NCI-H526 (cell line): ENCODE data around the gene PARD6A.

Experiments used
- DNase-seq, 2 experiments: peaks; one replicate each; lab custom pipeline; 2025; lab: John Stamatoyannopoulos, UW

Gene PARD6A

DNA sequence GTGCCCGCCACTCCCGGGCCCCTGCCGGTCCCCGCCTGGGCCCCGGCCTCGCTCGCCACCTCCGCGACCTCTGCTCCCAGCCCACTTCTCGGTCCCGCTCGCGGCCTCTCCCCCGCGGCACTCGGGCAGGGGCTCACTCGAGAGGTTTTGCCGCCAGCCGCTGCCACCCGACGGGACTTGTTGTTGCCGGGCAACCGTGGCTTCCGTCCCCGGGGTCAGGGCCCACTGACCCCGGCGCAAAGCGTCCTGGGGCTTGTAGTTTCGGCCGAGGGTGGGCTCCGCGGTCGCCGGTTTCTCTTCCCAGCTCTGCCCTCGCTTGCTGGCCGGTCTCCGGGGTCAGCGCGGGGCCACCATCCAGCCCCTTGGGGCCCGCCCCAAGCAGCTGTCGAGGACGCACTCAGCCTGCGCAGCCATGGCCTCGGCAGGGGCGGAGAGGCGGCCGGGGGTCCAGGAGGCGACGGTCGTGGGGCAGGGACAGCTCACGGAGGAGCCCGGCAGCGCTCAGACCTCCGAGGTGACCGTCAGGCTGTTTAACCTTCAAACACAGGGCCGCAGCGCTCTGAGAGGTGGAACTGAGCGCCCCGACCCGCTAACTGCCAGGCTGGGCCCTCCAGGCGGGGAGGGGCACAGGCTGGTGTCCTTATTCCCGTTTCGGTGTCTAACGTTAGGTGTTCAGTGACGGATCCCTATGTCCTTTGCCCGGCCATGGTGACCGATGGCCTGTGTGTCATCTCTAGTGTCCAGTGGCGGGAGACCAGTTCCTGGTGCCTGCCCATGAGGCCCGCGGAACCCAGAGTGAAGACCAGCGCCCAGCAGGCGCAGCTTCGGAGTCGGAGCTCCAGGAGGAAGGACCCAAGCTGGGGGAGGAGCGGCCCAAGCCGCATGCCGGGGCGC lies 6.0 kb downstream of the PARD6A start, which contains the start of the genes C16orf86 and ENKD1:
Gene C16orf86 (plus strand): TSS at position 256 of the 894 bp plus-strand sequence. CDS start 157 bp downstream, at position 413.
Gene ENKD1 (minus strand): TSS at position 192 of the 894 bp plus-strand sequence. CDS start 308 bp downstream, outside the sequence.
- peak; percentile 39 to 84 for DNase-seq

DNA sequence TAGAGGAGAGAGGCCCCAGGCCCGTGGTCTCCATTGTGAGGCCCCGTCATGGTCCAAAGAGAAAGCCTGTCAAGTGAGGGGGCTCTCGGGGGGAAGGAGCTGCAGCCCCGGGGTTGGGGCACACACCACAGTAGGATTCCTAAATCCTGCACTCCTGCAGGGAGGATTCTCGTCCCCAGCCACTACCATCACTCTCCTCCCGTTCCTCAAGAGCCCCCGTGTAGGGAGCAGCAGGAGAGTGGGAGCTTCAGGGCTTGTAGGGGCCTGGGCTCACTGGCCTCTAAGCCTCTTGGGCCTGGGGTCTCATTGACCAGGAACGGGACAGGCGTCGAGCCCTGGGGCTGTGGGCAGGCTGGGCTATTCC lies 6.7 kb downstream of the PARD6A start:
- no peak for DNase-seq

DNA sequence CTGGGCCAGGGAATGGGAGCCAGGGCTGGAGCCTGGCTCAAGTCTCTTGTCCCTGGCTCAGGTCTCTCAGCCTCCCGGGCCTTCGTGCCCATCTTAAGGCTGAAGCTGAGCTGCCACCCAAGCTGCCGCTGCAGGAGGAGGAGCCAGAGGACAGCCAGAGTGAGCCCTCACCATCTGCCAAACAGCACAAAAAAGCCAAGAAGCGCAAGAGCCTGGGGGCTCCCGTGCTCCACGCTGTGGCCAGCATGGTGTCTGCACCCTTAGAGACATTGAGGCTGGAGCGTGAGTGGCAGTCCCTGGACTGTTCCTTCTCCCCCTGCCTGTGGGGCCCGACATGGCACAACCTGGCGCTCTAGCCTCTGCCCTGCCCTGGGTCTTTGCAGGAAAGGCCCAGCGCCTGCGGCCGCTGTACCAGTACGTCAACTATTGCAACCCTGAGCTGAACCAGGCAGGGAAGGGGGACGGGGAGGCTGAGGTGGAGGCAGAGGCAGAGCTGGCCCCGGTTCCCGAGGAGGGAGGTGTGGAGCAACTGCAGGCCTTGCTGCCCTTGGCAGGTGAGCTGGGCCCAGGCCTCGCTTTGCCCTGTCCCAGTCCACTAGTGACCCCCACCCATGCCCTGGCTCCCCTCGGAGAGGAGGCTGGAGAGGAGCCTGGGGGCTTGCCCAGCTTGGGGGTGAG lies 7.2 kb downstream of the PARD6A start:
- DNase-seq: peak; percentile 86 to 93

GRCh38 chr16:67668495-67669157 lies 7.9 kb downstream of the PARD6A start:
- no peak for DNase-seq

DNA sequence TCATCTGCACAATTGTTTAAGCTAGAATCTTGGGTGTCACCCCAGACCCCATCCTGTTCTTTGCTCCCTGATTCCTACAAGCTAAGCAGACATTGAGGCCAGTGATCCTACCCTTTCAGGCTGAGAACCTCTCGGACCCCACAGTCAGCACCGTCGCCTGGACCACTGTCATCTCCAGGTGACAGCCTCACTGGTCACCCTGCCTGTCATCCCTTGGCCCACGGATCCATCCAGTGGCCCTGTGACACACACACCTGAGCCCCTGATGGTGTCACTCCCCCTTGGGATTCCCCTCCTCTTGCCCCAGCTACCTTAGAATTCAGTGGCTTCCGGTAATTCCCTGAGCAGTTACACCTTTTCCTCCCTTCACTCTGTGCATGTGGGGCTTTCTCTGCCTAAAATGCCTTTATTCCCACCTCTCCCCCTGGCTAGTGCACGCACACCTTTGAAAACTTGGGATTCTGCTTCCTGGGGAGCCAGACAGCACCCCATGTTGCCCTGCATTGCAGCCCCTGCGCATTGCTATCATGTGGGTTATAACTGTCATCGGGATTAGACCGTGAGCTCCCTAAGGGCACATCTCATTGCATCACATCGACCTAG lies 8.8 kb downstream of the PARD6A start:
- DNase-seq: no peak

DNA sequence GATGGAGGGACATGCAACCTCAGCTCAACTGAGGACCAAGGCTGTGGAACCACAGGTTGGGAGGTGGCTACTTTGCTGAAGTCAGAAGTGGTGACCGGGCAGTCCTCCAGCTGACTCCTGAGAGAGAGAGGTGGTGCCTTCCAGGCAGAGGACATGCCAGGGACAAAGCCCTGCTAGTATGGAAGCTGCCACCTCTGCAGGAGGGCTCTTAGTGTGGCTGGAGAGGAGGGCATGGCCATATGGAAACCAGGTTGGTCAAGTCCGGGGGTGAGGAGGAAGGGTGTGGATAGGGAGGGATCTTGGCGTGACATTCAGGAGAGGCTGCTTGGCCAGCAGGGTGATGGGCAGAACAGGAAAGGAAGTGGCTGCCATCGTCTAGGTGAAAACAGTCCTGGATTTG lies 11.5 kb downstream of the PARD6A start:
- no peak for DNase-seq

DNA sequence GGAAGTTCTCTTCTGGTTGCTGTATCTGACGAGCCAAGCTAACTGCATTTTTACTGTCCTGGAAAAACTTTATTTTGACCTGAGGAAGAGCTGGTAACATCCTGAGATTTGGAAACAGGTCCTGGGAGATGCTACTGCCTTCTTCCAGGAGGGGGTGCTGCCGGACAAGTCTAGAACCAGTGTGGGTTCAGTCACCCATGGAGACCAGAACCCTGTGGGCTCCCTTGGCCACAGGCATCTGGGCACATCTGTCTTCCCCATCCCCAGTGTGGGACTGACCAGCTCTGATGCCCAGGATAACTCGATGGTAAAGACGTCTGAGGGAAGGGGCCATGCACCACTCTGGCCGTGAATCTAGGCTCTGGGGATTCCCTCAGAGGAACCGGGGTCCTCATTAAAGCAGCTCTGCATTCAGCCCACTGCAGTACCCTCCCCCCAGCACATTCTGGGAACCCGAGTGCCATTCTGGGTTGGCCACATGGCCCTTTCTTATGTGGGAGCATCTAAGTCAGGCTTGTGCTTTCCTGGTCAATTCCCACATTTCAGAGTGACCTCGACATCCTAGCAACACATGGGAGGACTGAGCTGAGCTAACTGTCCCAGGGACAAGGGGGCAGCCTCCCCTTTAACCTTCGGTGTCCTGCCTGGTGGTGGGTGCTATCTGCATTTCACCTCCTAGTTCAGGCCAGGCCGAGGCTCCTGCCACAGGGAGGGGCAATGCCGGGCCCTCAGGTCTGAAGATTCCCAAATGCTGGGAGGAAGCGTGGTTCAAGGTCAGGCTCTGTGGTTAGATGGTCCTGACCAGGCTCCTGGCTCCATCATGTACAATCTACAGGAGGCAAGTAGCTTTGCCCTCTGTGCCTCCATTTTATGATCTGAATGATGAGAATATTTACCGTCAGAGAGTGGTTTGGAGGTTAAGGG lies 12.2 kb downstream of the PARD6A start:
- peak; percentile 40 to 72 for DNase-seq

- DNase-seq: no peak
These were observed 13.2 kb downstream of the PARD6A start for GRCh38 chr16:67673712-67674580.

- DNase-seq: peak in 1 of 2 experiments; percentile 13
These were observed 14.3 kb downstream of the PARD6A start for GRCh38 chr16:67674851-67675578.

- no peak for DNase-seq
These were observed 14.8 kb downstream of the PARD6A start for GRCh38 chr16:67675579-67675935.

GRCh38 chr16:67675999-67676398 lies 15.2 kb downstream of the PARD6A start:
- no peak for DNase-seq

DNA sequence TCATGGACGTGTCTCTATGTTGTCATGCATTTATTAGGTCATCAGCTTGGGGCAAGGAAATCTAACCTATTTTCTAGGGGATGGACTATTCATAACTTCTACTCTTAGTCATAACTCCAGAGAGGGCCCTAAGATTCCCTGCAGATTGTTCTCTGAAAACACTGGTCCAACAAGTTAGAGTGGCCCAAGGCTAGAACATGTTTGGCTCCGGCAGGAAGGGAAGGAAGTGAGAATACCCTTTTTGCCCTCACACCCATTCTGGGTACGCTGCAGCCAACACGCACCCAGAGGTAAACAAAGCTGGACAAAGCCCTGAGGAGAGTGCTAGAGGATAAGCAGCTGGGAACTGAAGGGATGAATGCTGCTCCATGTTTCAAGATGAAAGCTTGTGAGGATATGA lies 15.8 kb downstream of the PARD6A start:
- DNase-seq: no peak

- DNase-seq: no peak
These were observed 16.2 kb downstream of the PARD6A start for GRCh38 chr16:67676939-67677338.

GRCh38 chr16:67677712-67678111 lies 17.0 kb downstream of the PARD6A start:
- no peak for DNase-seq

GRCh38 chr16:67678354-67679023 lies 17.7 kb downstream of the PARD6A start:
- peak; percentile 64 to 78 for DNase-seq

GRCh38 chr16:67679935-67680897 lies 19.5 kb downstream of the PARD6A start:
- no peak for DNase-seq

GRCh38 chr16:67683767-67684166 lies 23.0 kb downstream of the PARD6A start:
- DNase-seq: no peak
